ENCODE data around the gene ZMYND8.
"Not testable (repeated sequence)": the region's sequence is repeated elsewhere in the genome, so short reads cannot be mapped to it uniquely, and the experiment has no call there.

The ZMYND8 gene

GRCh38 chr20:47224300-47224791, 132.2 kb downstream of the ZMYND8 start:
- DNase-seq (ENCODE audit: low read depth): no peak

- DNase-seq (ENCODE audit: low read depth): no peak
These were observed 132.6 kb downstream of the ZMYND8 start for GRCh38 chr20:47223896-47224295.

GRCh38 chr20:47222468-47223119, 133.9 kb downstream of the ZMYND8 start:
- DNase-seq (ENCODE audit: low read depth): no peak

- DNase-seq (ENCODE audit: low read depth): no peak
These were observed 135.4 kb downstream of the ZMYND8 start for GRCh38 chr20:47221036-47221625.

GRCh38 chr20:47220161-47220582, 136.3 kb downstream of the ZMYND8 start:
- peak; percentile 12 for DNase-seq (ENCODE audit: low read depth)

GRCh38 chr20:47217482-47218446, 138.7 kb downstream of the ZMYND8 start:
- DNase-seq (ENCODE audit: low read depth): no peak

- no peak for DNase-seq (ENCODE audit: low read depth)
These were observed 139.6 kb downstream of the ZMYND8 start for GRCh38 chr20:47216819-47217410.

GRCh38 chr20:47215653-47216397, 140.7 kb downstream of the ZMYND8 start:
- no peak for DNase-seq (ENCODE audit: low read depth)

GRCh38 chr20:47213966-47214365, 142.5 kb downstream of the ZMYND8 start:
- no peak for DNase-seq (ENCODE audit: low read depth)

GRCh38 chr20:47212606-47213207, 143.8 kb downstream of the ZMYND8 start:
- DNase-seq (ENCODE audit: low read depth): no peak

- no peak for DNase-seq (ENCODE audit: low read depth)
These were observed 145.5 kb downstream of the ZMYND8 start for GRCh38 chr20:47211036-47211435.

GRCh38 chr20:47210470-47210869, 146.0 kb downstream of the ZMYND8 start:
- DNase-seq (ENCODE audit: low read depth): no peak

GRCh38 chr20:47209982-47210381, 146.5 kb downstream of the ZMYND8 start:
- DNase-seq (ENCODE audit: low read depth): no peak

GRCh38 chr20:47208534-47209174, 147.8 kb downstream of the ZMYND8 start:
- no peak for DNase-seq (ENCODE audit: low read depth)

GRCh38 chr20:47206962-47207641, 149.4 kb downstream of the ZMYND8 start:
- DNase-seq (ENCODE audit: low read depth): no peak

GRCh38 chr20:47206552-47206951, 149.9 kb downstream of the ZMYND8 start:
- not testable (repeated sequence) for DNase-seq (ENCODE audit: low read depth)

- DNase-seq (ENCODE audit: low read depth): no peak
These were observed 150.8 kb downstream of the ZMYND8 start for GRCh38 chr20:47205577-47206123.

- DNase-seq (ENCODE audit: low read depth): not testable (repeated sequence)
These were observed 151.7 kb downstream of the ZMYND8 start for GRCh38 chr20:47204850-47205122.

GRCh38 chr20:47204008-47204849, 152.3 kb downstream of the ZMYND8 start:
- DNase-seq (ENCODE audit: low read depth): no peak

Measured in stimulated activated CD8-positive, alpha-beta memory T cell treated with anti-CD3 and anti-CD28 coated beads, Interleukin-12 subunit alpha, Interleukin-12 subunit beta, amount 100 ng/mL, for 1 hour (primary cell).